ENCODE results near the gene GHR.

The GHR gene

GRCh38 chr5:42645138-42645537 is 221.9 kb downstream of the GHR start:
- CTCF ChIA-PET: interaction anchor here (1.1 kb wide), 1 partner anchor 61 kb away, joined by 4 read pairs; no protein-coding TSS in a partner anchor
- H3K27ac ChIP-seq (ENCODE audit: extremely low read depth, low read depth, low read length): no peak overlapping the region
- H3K4me3 ChIP-seq (ENCODE audit: low read depth, low read length): no peak overlapping the region
- TF ChIP-seq ZNF2 (tag by site-specific recombination; IDR thresholded peaks at IDR 0.05) (no peak), ZNF239 (tag by site-specific recombination; IDR thresholded peaks at IDR 0.05) (no peak), GLIS1 (tag by site-specific recombination; IDR thresholded peaks at IDR 0.05) (no peak), ZNF791 (tag by site-specific recombination; IDR thresholded peaks at IDR 0.05) (no peak), ZNF341 (tag by site-specific recombination; IDR thresholded peaks at IDR 0.05; ENCODE audit: low read depth) (no peak), HIC1 (tag by site-specific recombination; IDR thresholded peaks at IDR 0.05) (no peak), ZBTB48 (tag by site-specific recombination; IDR thresholded peaks at IDR 0.05) (no peak)
- H3K9me3 ChIP-seq (ENCODE audit: control insufficient read depth, insufficient read depth, low read depth, low read length): no peaks in the 10 kb centered on the region
- no peaks in the 10 kb centered on the region for H3K36me3 ChIP-seq (ENCODE audit: control insufficient read depth in 2 of 2, insufficient read depth in 1 of 2, low read length in 2 of 2)
- POLR2A ChIA-PET: no interaction called here
- no peaks in the 10 kb centered on the region for H3K4me1 ChIP-seq (ENCODE audit: control insufficient read depth, insufficient read depth, low read length)

- CTCF ChIA-PET: interaction anchor here (2.0 to 2.1 kb wide), 2 partner anchors 8 to 11 kb away, joined by 5 to 6 read pairs; no protein-coding TSS in a partner anchor
- H3K4me1 ChIP-seq (ENCODE audit: control insufficient read depth, insufficient read depth, low read length): no peaks in the 10 kb centered on the region
- POLR2A ChIA-PET: interaction anchor here (0.7 kb wide), 1 partner anchor 93 kb away, joined by 3 read pairs; no protein-coding TSS in a partner anchor
Observed at GRCh38 chr5:42648036-42648435, 224.8 kb downstream of the GHR start.

GRCh38 chr5:42648915-42649314 is 225.7 kb downstream of the GHR start:
- no peak overlapping the region for H3K27ac ChIP-seq (ENCODE audit: extremely low read depth, low read depth, low read length)
- H3K36me3 ChIP-seq (ENCODE audit: control insufficient read depth in 2 of 2, insufficient read depth in 1 of 2, low read length in 2 of 2): no peaks in the 10 kb centered on the region
- no peak overlapping the region for H3K4me3 ChIP-seq (ENCODE audit: low read depth, low read length)
- no peak for TF ChIP-seq ZNF777 (tag by site-specific recombination; IDR thresholded peaks at IDR 0.05; ENCODE audit: borderline replicate concordance)
- TF ChIP-seq PRDM10 (tag by site-specific recombination; IDR thresholded peaks at IDR 0.05): no peak
- no peak for TF ChIP-seq ZNF660 (tag by site-specific recombination; IDR thresholded peaks at IDR 0.05)
- TF ChIP-seq ZFP3 (tag by site-specific recombination; IDR thresholded peaks at IDR 0.05; ENCODE audit: low read depth): no peak
- TF ChIP-seq KLF10 (tag by site-specific recombination; IDR thresholded peaks at IDR 0.05): no peak
- TF ChIP-seq ZNF521 (tag by site-specific recombination; IDR thresholded peaks at IDR 0.05): no peak
- no peak for TF ChIP-seq REST (tag by site-specific recombination; IDR thresholded peaks at IDR 0.05)
- TF ChIP-seq ZIC2 (tag by site-specific recombination; IDR thresholded peaks at IDR 0.05): no peak
- no peak for TF ChIP-seq ZNF514 (tag by site-specific recombination; IDR thresholded peaks at IDR 0.05)
- no peak for TF ChIP-seq SCRT1 (tag by site-specific recombination; IDR thresholded peaks at IDR 0.05; ENCODE audit: borderline replicate concordance)
- no peak for TF ChIP-seq ZNF341 (tag by site-specific recombination; IDR thresholded peaks at IDR 0.05; ENCODE audit: low read depth)
- TF ChIP-seq EGR2 (tag by site-specific recombination; IDR thresholded peaks at IDR 0.05; ENCODE audit: low read depth): no peak
- TF ChIP-seq ZNF169 (tag by site-specific recombination; IDR thresholded peaks at IDR 0.05): no peak
- TF ChIP-seq ZNF10 (tag by site-specific recombination; IDR thresholded peaks at IDR 0.05): no peak
- TF ChIP-seq ZNF843 (tag by site-specific recombination; IDR thresholded peaks at IDR 0.05): no peak
- TF ChIP-seq ZNF19 (tag by site-specific recombination; IDR thresholded peaks at IDR 0.05; ENCODE audit: low read depth): no peak
- CTCF ChIA-PET: interaction anchor here (0.6 kb wide), 1 partner anchor 225 kb away, joined by 3 read pairs; no protein-coding TSS in a partner anchor
- H3K4me1 ChIP-seq (ENCODE audit: control insufficient read depth, insufficient read depth, low read length): no peaks in the 10 kb centered on the region
- no peaks in the 10 kb centered on the region for H3K9me3 ChIP-seq (ENCODE audit: control insufficient read depth, insufficient read depth, low read depth, low read length)
- POLR2A ChIA-PET: no interaction called here

More at GRCh38 chr5:42648036-42648435, 224.8 kb downstream of the GHR start:
- Histone ChIP-seq H3K4me3 (ENCODE audit: low read depth, low read length) (no peak overlapping the region), H3K36me3 (ENCODE audit: control insufficient read depth in 2 of 2, insufficient read depth in 1 of 2, low read length in 2 of 2) (no peaks in the 10 kb centered on the region), H3K27ac (ENCODE audit: extremely low read depth, low read depth, low read length) (no peak overlapping the region), H3K9me3 (ENCODE audit: control insufficient read depth, insufficient read depth, low read depth, low read length) (no peaks in the 10 kb centered on the region)
- TF ChIP-seq SETDB1 (IDR thresholded peaks at IDR 0.05; ENCODE audit: insufficient read length, low read length): no peak
